Transverse colon (tissue), 4 donors: ENCODE measurements around the gene RILPL1.

Experiments
- EP300 ChIP-seq: sonication (generic); formaldehyde crosslinking; IDR thresholded peaks from one replicate; pipeline ENCODE4 v1.6.1; 2017; ENCODE audit warnings: antibody characterized with exemption, low read depth
- POLR2A ChIP-seq: fragments of 450-650 bp; IDR thresholded peaks from one replicate; pipeline ENCODE4 v1.6.1; 2016; ENCODE audit warnings: antibody characterized with exemption, mild to moderate bottlenecking, moderate library complexity
- POLR2AphosphoS5 ChIP-seq, 3 donors: sonication (generic); formaldehyde crosslinking; IDR thresholded peaks; one replicate each; pipeline ENCODE4 v1.6.1; 2016; ENCODE audit warnings: antibody characterized with exemption in 3 of 3
- TF ChIP-seq, protein P1 (sequence below), 5 experiments: fragments of 200-600 bp in 3 of 5; fragments of 450-650 bp in 2 of 5; sonication (generic) in 3 of 5; IDR thresholded peaks; 1 replicate in 2 of 5; 2 replicates in 3 of 5; pipeline ENCODE4 v1.5.1; 2016 to 2017; ENCODE audit warnings: antibody characterized with exemption in 5 of 5, inconsistent platforms in 3 of 5, mild to moderate bottlenecking in 2 of 5, moderate library complexity in 1 of 5

DNA sequence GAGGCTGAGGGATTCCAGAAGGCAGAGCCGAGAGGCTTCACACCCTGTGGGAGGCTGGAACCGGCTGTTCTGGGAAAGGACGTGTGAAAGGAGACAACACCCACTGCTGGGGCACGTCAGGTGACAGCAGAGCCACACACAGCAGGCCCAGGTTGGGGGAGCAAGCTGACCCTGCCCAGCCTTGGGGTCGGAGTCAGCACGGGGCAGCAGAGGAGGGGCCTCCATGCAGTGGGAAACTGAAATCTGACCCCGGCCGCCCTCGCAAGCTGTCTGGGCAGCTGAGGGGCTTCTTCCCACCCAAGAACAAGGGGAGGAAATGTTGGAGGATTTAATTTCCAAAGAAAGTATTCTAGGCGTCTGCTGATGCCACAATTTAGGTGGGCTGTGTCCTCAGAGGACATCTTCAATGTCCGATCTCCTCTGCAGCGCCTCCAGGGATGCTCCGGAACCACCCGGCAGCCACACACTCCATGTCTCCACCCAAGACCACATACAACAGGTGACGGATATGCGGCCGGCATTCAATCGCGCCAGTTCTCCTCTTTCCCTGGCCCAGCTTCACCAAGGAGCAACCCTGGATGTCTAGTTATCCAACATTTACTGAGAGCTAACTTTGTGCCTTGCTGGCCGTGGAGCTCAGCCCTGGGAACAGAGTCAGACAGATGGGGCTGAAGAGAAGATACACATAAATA is 44.8 kb downstream of the RILPL1 start:
- TF ChIP-seq POLR2AphosphoS5 (IDR thresholded peaks at IDR 0.05) (no peak), POLR2A (no peak), EP300 (no peak)
- TF ChIP-seq, protein P1, sequence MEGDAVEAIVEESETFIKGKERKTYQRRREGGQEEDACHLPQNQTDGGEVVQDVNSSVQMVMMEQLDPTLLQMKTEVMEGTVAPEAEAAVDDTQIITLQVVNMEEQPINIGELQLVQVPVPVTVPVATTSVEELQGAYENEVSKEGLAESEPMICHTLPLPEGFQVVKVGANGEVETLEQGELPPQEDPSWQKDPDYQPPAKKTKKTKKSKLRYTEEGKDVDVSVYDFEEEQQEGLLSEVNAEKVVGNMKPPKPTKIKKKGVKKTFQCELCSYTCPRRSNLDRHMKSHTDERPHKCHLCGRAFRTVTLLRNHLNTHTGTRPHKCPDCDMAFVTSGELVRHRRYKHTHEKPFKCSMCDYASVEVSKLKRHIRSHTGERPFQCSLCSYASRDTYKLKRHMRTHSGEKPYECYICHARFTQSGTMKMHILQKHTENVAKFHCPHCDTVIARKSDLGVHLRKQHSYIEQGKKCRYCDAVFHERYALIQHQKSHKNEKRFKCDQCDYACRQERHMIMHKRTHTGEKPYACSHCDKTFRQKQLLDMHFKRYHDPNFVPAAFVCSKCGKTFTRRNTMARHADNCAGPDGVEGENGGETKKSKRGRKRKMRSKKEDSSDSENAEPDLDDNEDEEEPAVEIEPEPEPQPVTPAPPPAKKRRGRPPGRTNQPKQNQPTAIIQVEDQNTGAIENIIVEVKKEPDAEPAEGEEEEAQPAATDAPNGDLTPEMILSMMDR (IDR thresholded peaks at IDR 0.05) = no peak
